Right lobe of liver (tissue), 6 donors: Measurements from ENCODE around the gene CCDC152. TPM values are rescaled to one million over a fixed set of nuclear protein-coding genes. Genes with fewer than 3 reads are reported as not detected.

Experiments
- ATAC-seq, 4 donors: fragments of 200-7000 bp; cut with Tn5 transposase; one replicate each; pipeline ENCODE4 v1.9.1; 2020; ENCODE audit warnings: mild to moderate bottlenecking in 4 of 4, moderate library complexity in 4 of 4
- DNase-seq, 3 donors: peaks; one replicate each; pipeline ENCODE4 v3.0.0-alpha.2; 2020
- H3K27ac ChIP-seq, 3 donors: fragments of 200-600 bp; one replicate each; pipeline ENCODE4 v1.8.0; 2022
- H3K27me3 ChIP-seq, 2 donors: fragments of 200-600 bp; one replicate each; pipeline ENCODE4 v1.8.0; 2022
- H3K36me3 ChIP-seq, 4 donors: fragments of 200-600 bp; sonication (generic) in 1 of 4; one replicate each; pipeline versions ENCODE4 v1.5.1 to v1.8.0; 2017 to 2022; ENCODE audit warnings: control low read depth in 1 of 4
- H3K4me1 ChIP-seq, 4 donors: fragments of 200-600 bp; sonication (generic) in 1 of 4; one replicate each; pipeline versions ENCODE4 v1.5.1 to v1.8.0; 2017 to 2022; ENCODE audit warnings: control low read depth in 1 of 4
- H3K4me3 ChIP-seq, 3 donors: fragments of 200-600 bp; one replicate each; pipeline ENCODE4 v1.8.0; 2022
- H3K9me3 ChIP-seq, 4 donors: fragments of 200-600 bp; sonication (generic) in 1 of 4; one replicate each; pipeline versions ENCODE4 v1.5.1 to v1.8.0; 2017 to 2022; ENCODE audit warnings: control low read depth in 1 of 4
- CTCF ChIP-seq, 4 donors: fragments of 200-600 bp in 3 of 4; fragments of 450-650 bp in 1 of 4; IDR thresholded peaks; one replicate each; pipeline versions ENCODE4 v1.5.1 to v1.8.0; 2016 to 2022; ENCODE audit warnings: antibody characterized with exemption in 4 of 4, mild to moderate bottlenecking in 2 of 4
- POLR2A ChIP-seq: fragments of 450-650 bp; IDR thresholded peaks from one replicate; pipeline ENCODE4 v1.6.1; 2017; ENCODE audit warnings: antibody characterized with exemption, mild to moderate bottlenecking
- WGBS: methylation state at CpG from one replicate; pipeline ENCODE4 v1.1.6; 2018; ENCODE audit warnings: low coverage, low lambda C conversion rate; ENCODE audit not compliant: insufficient coverage; ENCODE audit errors: missing lambda C conversion rate; 5-methylcytosine and 5-hydroxymethylcytosine counted together
- intact Hi-C, 2 donors: fragments of 100-400 bp; cut with DNase I; formaldehyde crosslinking; loops; one replicate each; pipeline versions ENCODE4 v1.11.2 to v1.14.1; 2022
- total RNA-seq, 6 experiments: library from RNA; depleted of rRNA in 2 of 6; stranded (reverse); fragments of >200 nt in 2 of 6; fragmentation: NEBNext Ultra II Directional in 3 of 6; extraction: Animal tissue kit (Norgen Biotek cat#: 25700) in 3 of 6; gene quantifications; one replicate each; pipeline versions ENCODE4 v1.1.0 to v1.2.4, GENCODE V29; 2016 to 2023
- donor health status: DM: no; HTN: yes; CAD: no.
- donor health status: DM: no; HTN: no; CAD: no.
- donor health status: DM: no; HTN: no; CAD: no.
- donor health status: DM: no; HTN: yes; CAD: no.
- donor health status: DM: no; HTN: yes; CAD: no.

The CCDC152 gene
- total RNA-seq, 6 experiments from 2014 or later: 0.06 to 1.2 (median 0.42) TPM; not detected in 1

- TF ChIP-seq POLR2A: no peak
- TF ChIP-seq CTCF (IDR thresholded peaks at IDR 0.05): no peak
Observed at GRCh38 chr5:42837601-42838000, 81.0 kb downstream of the CCDC152 start.

GRCh38 chr5:42839196-42839595, 82.6 kb downstream of the CCDC152 start:
- Histone ChIP-seq H3K4me3 (no peak overlapping the region), H3K9me3 (no peaks in the 10 kb centered on the region), H3K27me3 (no peaks in the 10 kb centered on the region), H3K36me3 (no peaks in the 10 kb centered on the region), H3K27ac (no peak overlapping the region), H3K4me1 (peaks cover 0 to 39% (median 16%) of the 10 kb centered on the region in 4 donors)
- TF ChIP-seq CTCF (IDR thresholded peaks at IDR 0.05) (no peak), POLR2A (no peak)
- 59% methylated on average over 3 of the region's 3 CpGs for WGBS
- ATAC-seq: no peak
- intact Hi-C loops: no loop called here
- DNase-seq: no peak

More at GRCh38 chr5:42837601-42838000, 81.0 kb downstream of the CCDC152 start:
- DNase-seq: no peak
- intact Hi-C loops: no loop called here
- Histone ChIP-seq H3K4me1 (peaks cover 0 to 24% (median 8%) of the 10 kb centered on the region in 4 donors), H3K27me3 (no peaks in the 10 kb centered on the region), H3K4me3 (no peak overlapping the region), H3K9me3 (no peaks in the 10 kb centered on the region), H3K27ac (no peak overlapping the region), H3K36me3 (no peaks in the 10 kb centered on the region)
- WGBS: 68% methylated on average over 3 of the region's 3 CpGs
- no peak for ATAC-seq

GRCh38 chr5:42840269-42840668, 83.7 kb downstream of the CCDC152 start:
- Histone ChIP-seq H3K4me1 (peaks cover 0 to 39% (median 16%) of the 10 kb centered on the region in 4 donors), H3K27me3 (no peaks in the 10 kb centered on the region), H3K9me3 (no peaks in the 10 kb centered on the region), H3K36me3 (no peaks in the 10 kb centered on the region), H3K27ac (peak overlapping the region; percentile 49 to 86 (median 78)), H3K4me3 (peak overlapping the region in 2 of 3 donors; percentile 16 to 27)
- intact Hi-C loops: no loop called here
- DNase-seq (peak; percentile 77 to 90 (median 84)), ATAC-seq (peak; percentile 74 to 91 (median 80))
- WGBS: 2% methylated on average over 6 of the region's 6 CpGs
- TF ChIP-seq POLR2A (no peak), CTCF (IDR thresholded peaks at IDR 0.05) (no peak)

- DNase-seq: no peak
- peak overlapping the region; percentile 49 to 86 (median 78) for H3K27ac ChIP-seq
- no peaks in the 10 kb centered on the region for H3K9me3 ChIP-seq
- no peaks in the 10 kb centered on the region for H3K27me3 ChIP-seq
- 32% methylated on average over 5 of the region's 5 CpGs for WGBS
- intact Hi-C loops: no loop called here
- no peaks in the 10 kb centered on the region for H3K36me3 ChIP-seq
- H3K4me1 ChIP-seq: peaks cover 0 to 41% (median 16%) of the 10 kb centered on the region in 4 donors
- TF ChIP-seq POLR2A (no peak), CTCF (IDR thresholded peaks at IDR 0.05) (no peak)
- peak; percentile 17 to 49 (median 36) for ATAC-seq
- H3K4me3 ChIP-seq: peak overlapping the region in 1 of 3 donors; percentile 16
Observed at GRCh38 chr5:42840842-42841567, 84.4 kb downstream of the CCDC152 start.
